SK-N-SH treated with all-trans-retinoic acid at 6 μM for 48 hours (cell line): Measurements from ENCODE around the gene MRI1.

ENCODE experiments used
- ATAC-seq: fragments of 200-7000 bp; cut with Tn5 transposase; 3 replicates; pipeline ENCODE4 v1.9.1; 2020; ENCODE audit warnings: mild to moderate bottlenecking, moderate library complexity
- ARNTL ChIP-seq: fragments of 450-650 bp; formaldehyde crosslinking; IDR thresholded peaks from 2 replicates; pipeline ENCODE4 v1.5.0; 2020; ENCODE audit warnings: low read depth, mild to moderate bottlenecking, moderate library complexity, borderline replicate concordance
- BACH2 ChIP-seq: fragments of 250-450 bp; sonication (Bioruptor Pico); IDR thresholded peaks from 2 replicates; pipeline ENCODE4 v1.9.0; 2021; ENCODE audit warnings: mild to moderate bottlenecking, borderline replicate concordance
- CREB5 ChIP-seq: fragments of 250-450 bp; sonication (Bioruptor Pico); IDR thresholded peaks from 2 replicates; pipeline ENCODE4 v1.5.1; 2020; ENCODE audit warnings: low read depth, mild to moderate bottlenecking, moderate library complexity
- CSDC2 ChIP-seq: fragments of 250-450 bp; sonication (Bioruptor Pico); IDR thresholded peaks from 2 replicates; pipeline ENCODE4 v1.5.0; 2020; ENCODE audit warnings: mild to moderate bottlenecking, moderate library complexity
- CSRNP3 ChIP-seq: fragments of 250-450 bp; sonication (Bioruptor Pico); IDR thresholded peaks from 2 replicates; pipeline ENCODE4 v1.5.1; 2021; ENCODE audit warnings: mild to moderate bottlenecking, moderate library complexity
- ESRRG ChIP-seq: fragments of 250-450 bp; sonication (Bioruptor Pico); IDR thresholded peaks from 2 replicates; pipeline ENCODE4 v1.6.1; 2021; ENCODE audit warnings: mild to moderate bottlenecking
- GLIS3 ChIP-seq: fragments of 250-450 bp; sonication (Bioruptor Pico); IDR thresholded peaks from 2 replicates; pipeline ENCODE4 v1.5.0; 2020; ENCODE audit warnings: mild to moderate bottlenecking, moderate library complexity
- ISL1 ChIP-seq: fragments of 250-450 bp; sonication (Bioruptor Pico); IDR thresholded peaks from 2 replicates; pipeline ENCODE4 v2.1.2; 2022; ENCODE audit warnings: mild to moderate bottlenecking, moderate library complexity
- OSR1 ChIP-seq: fragments of 250-450 bp; sonication (Bioruptor Pico); IDR thresholded peaks from 2 replicates; pipeline ENCODE4 v1.8.0; 2022; ENCODE audit warnings: moderate library complexity, mild to moderate bottlenecking, inconsistent platforms
- PATZ1 ChIP-seq: fragments of 250-450 bp; sonication (Bioruptor Pico); IDR thresholded peaks from 2 replicates; pipeline ENCODE4 v1.8.0; 2020; ENCODE audit warnings: mild to moderate bottlenecking, moderate library complexity, borderline replicate concordance
- POU6F1 ChIP-seq: fragments of 250-450 bp; sonication (Bioruptor Pico); IDR thresholded peaks from 2 replicates; pipeline ENCODE4 v1.8.0; 2021; ENCODE audit warnings: low read depth, mild to moderate bottlenecking, moderate library complexity, borderline replicate concordance
- PPARA ChIP-seq: fragments of 250-450 bp; sonication (Bioruptor Pico); IDR thresholded peaks from 2 replicates; pipeline ENCODE4 v1.5.0; 2020; ENCODE audit warnings: mild to moderate bottlenecking, borderline replicate concordance
- RARB ChIP-seq: fragments of 250-450 bp; sonication (Bioruptor Pico); IDR thresholded peaks from 2 replicates; pipeline ENCODE4 v1.8.0; 2021; ENCODE audit warnings: mild to moderate bottlenecking, moderate library complexity
- SNAI2 ChIP-seq: fragments of 250-450 bp; sonication (Bioruptor Pico); IDR thresholded peaks from 2 replicates; pipeline ENCODE4 v1.5.0; 2020; ENCODE audit warnings: mild to moderate bottlenecking, moderate library complexity
- TOX ChIP-seq: fragments of 250-450 bp; sonication (Bioruptor Pico); IDR thresholded peaks from 2 replicates; pipeline ENCODE4 v1.8.0; 2021; ENCODE audit warnings: mild to moderate bottlenecking, moderate library complexity, borderline replicate concordance
- ZC3H10 ChIP-seq: fragments of 250-450 bp; sonication (Bioruptor Pico); IDR thresholded peaks from 2 replicates; pipeline ENCODE4 v1.5.1; 2021; ENCODE audit warnings: mild to moderate bottlenecking, moderate library complexity
- ZFP3 ChIP-seq: fragments of 250-450 bp; sonication (Bioruptor Pico); IDR thresholded peaks from 2 replicates; pipeline ENCODE4 v1.5.0; 2020; ENCODE audit warnings: mild to moderate bottlenecking, moderate library complexity
- ZFP30 ChIP-seq: fragments of 450-650 bp; formaldehyde crosslinking; IDR thresholded peaks from 2 replicates; pipeline ENCODE4 v1.5.0; 2022; ENCODE audit warnings: mild to moderate bottlenecking, moderate library complexity
- ZNF565 ChIP-seq: fragments of 450-650 bp; formaldehyde crosslinking; conservative IDR thresholded peaks from 2 replicates; pipeline ENCODE4 v1.5.0; 2020; ENCODE audit warnings: low read depth, mild to moderate bottlenecking, moderate library complexity
- ZNF70 ChIP-seq: fragments of 450-650 bp; formaldehyde crosslinking; IDR thresholded peaks from 2 replicates; pipeline ENCODE4 v1.5.0; 2020; ENCODE audit warnings: mild to moderate bottlenecking, moderate library complexity
- ZNF8 ChIP-seq: fragments of 450-650 bp; formaldehyde crosslinking; IDR thresholded peaks from 2 replicates; pipeline ENCODE4 v1.5.0; 2020; ENCODE audit warnings: mild to moderate bottlenecking, moderate library complexity
- TF ChIP-seq, protein P1 (sequence below): fragments of 250-450 bp; sonication (Bioruptor Pico); IDR thresholded peaks from 2 replicates; pipeline ENCODE4 v1.5.0; 2020; ENCODE audit warnings: mild to moderate bottlenecking, moderate library complexity

MRI1 gene

GRCh38 chr19:13819238-13819637 lies 54.9 kb downstream of the MRI1 start:
- ATAC-seq: no peak
- TF ChIP-seq ZC3H10 (CRISPR knock-in tag) (no peak), TOX (CRISPR knock-in tag) (no peak), RARB (CRISPR knock-in tag) (no peak), ISL1 (CRISPR knock-in tag) (no peak), BACH2 (no peak), ESRRG (CRISPR knock-in tag) (no peak), POU6F1 (CRISPR knock-in tag) (no peak), PATZ1 (CRISPR knock-in tag) (no peak), ZNF565 (CRISPR knock-in tag) (no peak), SNAI2 (CRISPR knock-in tag) (no peak), ARNTL (CRISPR knock-in tag) (no peak), OSR1 (CRISPR knock-in tag) (no peak), ZNF8 (CRISPR knock-in tag) (no peak), CREB5 (no peak), PPARA (no peak), ZFP3 (CRISPR knock-in tag) (no peak), ZNF70 (no peak)
- TF ChIP-seq, protein P1, sequence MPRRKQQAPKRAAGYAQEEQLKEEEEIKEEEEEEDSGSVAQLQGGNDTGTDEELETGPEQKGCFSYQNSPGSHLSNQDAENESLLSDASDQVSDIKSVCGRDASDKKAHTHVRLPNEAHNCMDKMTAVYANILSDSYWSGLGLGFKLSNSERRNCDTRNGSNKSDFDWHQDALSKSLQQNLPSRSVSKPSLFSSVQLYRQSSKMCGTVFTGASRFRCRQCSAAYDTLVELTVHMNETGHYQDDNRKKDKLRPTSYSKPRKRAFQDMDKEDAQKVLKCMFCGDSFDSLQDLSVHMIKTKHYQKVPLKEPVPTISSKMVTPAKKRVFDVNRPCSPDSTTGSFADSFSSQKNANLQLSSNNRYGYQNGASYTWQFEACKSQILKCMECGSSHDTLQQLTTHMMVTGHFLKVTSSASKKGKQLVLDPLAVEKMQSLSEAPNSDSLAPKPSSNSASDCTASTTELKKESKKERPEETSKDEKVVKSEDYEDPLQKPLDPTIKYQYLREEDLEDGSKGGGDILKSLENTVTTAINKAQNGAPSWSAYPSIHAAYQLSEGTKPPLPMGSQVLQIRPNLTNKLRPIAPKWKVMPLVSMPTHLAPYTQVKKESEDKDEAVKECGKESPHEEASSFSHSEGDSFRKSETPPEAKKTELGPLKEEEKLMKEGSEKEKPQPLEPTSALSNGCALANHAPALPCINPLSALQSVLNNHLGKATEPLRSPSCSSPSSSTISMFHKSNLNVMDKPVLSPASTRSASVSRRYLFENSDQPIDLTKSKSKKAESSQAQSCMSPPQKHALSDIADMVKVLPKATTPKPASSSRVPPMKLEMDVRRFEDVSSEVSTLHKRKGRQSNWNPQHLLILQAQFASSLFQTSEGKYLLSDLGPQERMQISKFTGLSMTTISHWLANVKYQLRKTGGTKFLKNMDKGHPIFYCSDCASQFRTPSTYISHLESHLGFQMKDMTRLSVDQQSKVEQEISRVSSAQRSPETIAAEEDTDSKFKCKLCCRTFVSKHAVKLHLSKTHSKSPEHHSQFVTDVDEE (CRISPR knock-in tag): no peak
- TF ChIP-seq, all 23 proteins: peak for 0

GRCh38 chr19:13821292-13821691 lies 57.0 kb downstream of the MRI1 start:
- no peak for TF ChIP-seq ZNF565 (CRISPR knock-in tag)
- TF ChIP-seq TOX (CRISPR knock-in tag): no peak
- TF ChIP-seq ARNTL (CRISPR knock-in tag): no peak
- TF ChIP-seq SNAI2 (CRISPR knock-in tag): no peak
- TF ChIP-seq OSR1 (CRISPR knock-in tag): no peak
- TF ChIP-seq CSDC2 (CRISPR knock-in tag): no peak
- TF ChIP-seq ZFP30 (CRISPR knock-in tag): no peak
- no peak for TF ChIP-seq ZC3H10 (CRISPR knock-in tag)
- TF ChIP-seq BACH2: no peak
- TF ChIP-seq ZFP3 (CRISPR knock-in tag): no peak
- no peak for TF ChIP-seq GLIS3 (CRISPR knock-in tag)
- TF ChIP-seq PPARA: no peak
- no peak for TF ChIP-seq RARB (CRISPR knock-in tag)
- no peak for TF ChIP-seq ZNF70
- no peak for TF ChIP-seq CSRNP3 (CRISPR knock-in tag)
- no peak for TF ChIP-seq ZNF8 (CRISPR knock-in tag)
- no peak for ATAC-seq

DNA sequence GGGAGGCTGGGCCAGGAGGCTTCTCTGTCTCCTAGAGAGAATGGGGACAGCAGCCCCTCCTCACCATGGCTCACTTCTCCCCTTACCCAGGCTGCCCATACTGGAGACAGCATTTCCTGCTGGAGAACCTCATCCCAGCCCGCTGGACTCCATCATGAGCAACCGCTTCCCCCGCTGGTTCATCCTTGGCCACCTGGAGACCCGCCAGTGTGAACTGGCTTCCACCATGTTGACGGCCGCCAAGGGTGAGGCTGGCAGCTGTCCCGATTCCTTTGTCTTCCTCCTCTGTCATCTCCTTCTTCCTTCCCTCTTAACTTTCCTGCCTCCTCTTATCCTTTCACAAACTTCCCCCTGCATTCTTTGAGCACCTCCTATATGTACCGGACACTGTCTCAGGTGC lies 58.9 kb downstream of the MRI1 start:
- no peak for ATAC-seq
- TF ChIP-seq POU6F1 (CRISPR knock-in tag): no peak
- no peak for TF ChIP-seq ZC3H10 (CRISPR knock-in tag)
- no peak for TF ChIP-seq PPARA
- no peak for TF ChIP-seq CSRNP3 (CRISPR knock-in tag)
- no peak for TF ChIP-seq ARNTL (CRISPR knock-in tag)
- no peak for TF ChIP-seq BACH2
